NT2/D1 (cell line): ENCODE data around the gene APP.

Source experiments
- DNase-seq: peaks from one replicate; pipeline ENCODE4 v3.0.0-alpha.2; 2011; ENCODE audit warnings: low read depth, low spot score
- H3K27me3 ChIP-seq: 2 replicates; pipeline ENCODE4 v1.6.0; 2011; ENCODE audit warnings: mild to moderate bottlenecking; ENCODE audit not compliant: insufficient read length, insufficient read depth
- H3K36me3 ChIP-seq: 2 replicates; pipeline ENCODE4 v1.6.1; 2011; ENCODE audit warnings: mild to moderate bottlenecking, low read length, mixed read lengths; ENCODE audit not compliant: insufficient read depth, insufficient read length
- H3K4me1 ChIP-seq: 2 replicates; pipeline ENCODE4 v1.5.1; 2011; ENCODE audit not compliant: insufficient read depth, insufficient read length
- H3K4me3 ChIP-seq: 2 replicates; pipeline ENCODE4 v1.5.1; 2011; ENCODE audit warnings: low read depth; ENCODE audit not compliant: insufficient read length
- H3K9ac ChIP-seq: 2 replicates; pipeline ENCODE4 v1.6.0; 2011; ENCODE audit warnings: low read depth; ENCODE audit not compliant: insufficient read length
- H3K9me3 ChIP-seq: 2 replicates; pipeline ENCODE4 v1.5.1; 2011; ENCODE audit warnings: mild to moderate bottlenecking, low read length; ENCODE audit not compliant: insufficient read depth
- SUZ12 ChIP-seq: IDR thresholded peaks from 2 replicates; pipeline ENCODE4 v1.6.1; 2011; ENCODE audit not compliant: insufficient read length, insufficient read depth; ENCODE audit errors: extremely low read depth
- YY1 ChIP-seq: IDR thresholded peaks from 2 replicates; pipeline ENCODE4 v1.6.1; 2011; ENCODE audit not compliant: insufficient read length, insufficient read depth
- ZNF274 ChIP-seq: IDR thresholded peaks from 2 replicates; pipeline ENCODE4 v1.6.1; 2011; ENCODE audit warnings: mild to moderate bottlenecking, low read depth, low read length

Gene APP

DNA sequence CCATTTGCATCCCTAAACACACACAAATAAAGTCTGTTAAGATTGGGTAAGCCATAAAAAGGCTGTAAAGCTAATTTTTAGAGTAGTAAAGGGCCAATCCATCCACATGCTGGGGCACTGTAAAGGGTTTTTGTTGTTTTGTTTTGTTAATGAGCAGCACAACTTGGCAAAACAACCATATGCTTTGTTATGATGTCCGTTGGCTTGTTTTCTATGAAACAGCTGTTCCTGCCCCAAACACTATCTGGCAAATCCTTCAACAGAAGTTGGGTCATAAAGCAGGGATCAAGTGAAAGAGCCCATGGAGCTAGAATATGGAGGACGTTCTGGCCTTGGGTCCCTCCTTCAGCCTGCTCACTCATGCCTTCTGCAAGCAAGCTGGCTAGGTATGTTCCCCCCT, 183.6 kb downstream of the APP start:
- DNase-seq, result no peak
- H3K4me3 ChIP-seq, result no peak overlapping the region
- TF ChIP-seq YY1, result no peak
- no peak for TF ChIP-seq SUZ12
- TF ChIP-seq ZNF274, result no peak
- H3K9ac ChIP-seq, result no peak overlapping the region
- H3K4me1 ChIP-seq, result no peaks in the 10 kb centered on the region
- peaks cover 35% of the 10 kb centered on the region for H3K36me3 ChIP-seq
- no peaks in the 10 kb centered on the region for H3K9me3 ChIP-seq
- H3K27me3 ChIP-seq, result no peaks in the 10 kb centered on the region

DNA sequence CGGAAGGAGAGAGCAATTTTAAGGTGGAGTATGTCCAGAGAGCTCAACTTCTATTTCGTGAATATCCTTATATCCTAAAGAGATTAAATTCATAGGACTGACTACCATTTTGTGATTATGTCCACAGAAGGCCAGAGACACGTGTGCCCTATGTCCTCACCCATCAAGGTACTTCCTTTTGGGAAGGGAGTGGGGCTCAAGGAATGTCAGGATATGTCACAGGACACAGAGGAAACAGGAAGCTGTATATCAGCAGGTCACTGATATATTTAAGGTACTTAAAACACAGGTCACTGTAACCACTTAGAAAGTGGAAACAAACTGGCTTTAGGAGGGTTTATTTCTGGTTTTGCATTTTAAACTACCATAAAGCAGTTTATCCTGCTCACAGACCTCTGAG, 184.6 kb downstream of the APP start:
- DNase-seq, result no peak
- Histone ChIP-seq H3K27me3 (no peaks in the 10 kb centered on the region), H3K9me3 (no peaks in the 10 kb centered on the region), H3K36me3 (peaks cover 43% of the 10 kb centered on the region), H3K9ac (no peak overlapping the region), H3K4me3 (no peak overlapping the region), H3K4me1 (no peaks in the 10 kb centered on the region)
- TF ChIP-seq ZNF274 (no peak), YY1 (no peak), SUZ12 (no peak)

DNA sequence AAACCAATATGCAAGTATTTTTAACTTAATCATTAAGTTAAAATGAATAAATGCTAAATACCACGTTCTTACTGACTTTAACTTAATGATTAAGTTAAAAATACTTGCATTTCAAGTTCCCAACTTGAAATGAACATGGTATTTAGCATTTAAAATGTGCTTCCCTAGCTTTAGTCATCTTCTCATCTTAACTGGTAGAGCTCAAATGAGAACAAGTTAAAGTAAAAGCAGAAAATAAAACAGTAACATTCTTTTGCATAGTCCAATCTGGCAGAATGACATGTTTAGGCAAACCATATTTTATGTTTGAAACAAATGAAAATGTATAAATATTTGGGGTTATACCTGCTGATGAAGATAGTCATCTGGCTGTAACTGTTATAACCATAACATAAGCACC, 186.0 kb downstream of the APP start:
- H3K4me1 ChIP-seq, result no peaks in the 10 kb centered on the region
- peaks cover 54% of the 10 kb centered on the region for H3K36me3 ChIP-seq
- TF ChIP-seq ZNF274, result no peak
- no peak for TF ChIP-seq SUZ12
- no peak for TF ChIP-seq YY1
- no peak overlapping the region for H3K9ac ChIP-seq
- no peak for DNase-seq
- no peaks in the 10 kb centered on the region for H3K9me3 ChIP-seq
- H3K27me3 ChIP-seq, result no peaks in the 10 kb centered on the region
- H3K4me3 ChIP-seq, result no peak overlapping the region

DNA sequence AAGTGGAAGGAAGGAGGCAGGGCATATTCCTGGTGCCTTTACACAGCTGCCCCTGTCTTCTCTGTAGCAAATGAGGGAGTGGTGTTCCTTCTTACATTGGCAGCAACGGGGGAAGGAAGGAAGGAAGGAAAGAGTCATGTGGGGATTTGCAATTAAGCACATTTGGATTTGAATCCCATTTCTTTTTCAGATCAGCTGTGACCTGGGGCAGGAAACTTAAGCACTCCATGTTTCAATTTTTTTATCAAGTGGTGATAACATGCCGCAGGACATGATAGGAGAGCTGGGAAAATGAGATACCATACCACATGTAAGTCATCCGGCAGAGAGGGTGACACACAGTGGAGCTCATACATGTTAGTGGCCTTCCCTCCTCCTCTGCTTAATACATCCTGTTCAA, 186.8 kb downstream of the APP start:
- H3K9me3 ChIP-seq, result no peaks in the 10 kb centered on the region

DNA sequence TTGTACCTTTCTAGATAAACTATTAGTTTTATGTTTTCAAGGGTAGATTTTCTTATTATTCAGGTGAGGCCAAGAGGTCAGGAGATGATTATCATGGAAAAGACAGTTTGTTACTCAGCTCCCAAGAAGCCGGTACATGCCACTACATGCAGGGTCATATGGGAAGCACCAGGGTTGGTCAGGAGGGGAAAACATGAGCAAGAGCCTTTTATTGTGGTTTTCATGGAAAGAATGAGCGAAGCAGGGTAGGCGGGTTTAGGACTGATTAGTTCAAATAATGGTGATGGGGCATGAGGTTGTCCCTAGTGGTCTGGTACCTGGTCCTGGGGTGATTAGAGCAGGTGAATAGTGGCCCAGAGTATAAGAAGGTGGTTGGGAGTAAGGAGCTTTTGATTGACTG, 189.9 kb downstream of the APP start:
- H3K4me3 ChIP-seq, result no peak overlapping the region
- no peak overlapping the region for H3K9ac ChIP-seq
- no peak for DNase-seq
- peaks cover 68% of the 10 kb centered on the region for H3K36me3 ChIP-seq
- no peaks in the 10 kb centered on the region for H3K27me3 ChIP-seq
- no peaks in the 10 kb centered on the region for H3K9me3 ChIP-seq
- no peaks in the 10 kb centered on the region for H3K4me1 ChIP-seq
- no peak for TF ChIP-seq YY1
- no peak for TF ChIP-seq ZNF274
- no peak for TF ChIP-seq SUZ12

More for the DNA sequence above, 186.8 kb downstream of the APP start:
- peaks cover 52% of the 10 kb centered on the region for H3K36me3 ChIP-seq
- H3K4me3 ChIP-seq, result no peak overlapping the region
- TF ChIP-seq SUZ12 (no peak), YY1 (no peak), ZNF274 (no peak)
- H3K27me3 ChIP-seq, result no peaks in the 10 kb centered on the region
- no peaks in the 10 kb centered on the region for H3K4me1 ChIP-seq
- no peak for DNase-seq
- H3K9ac ChIP-seq, result no peak overlapping the region

DNA sequence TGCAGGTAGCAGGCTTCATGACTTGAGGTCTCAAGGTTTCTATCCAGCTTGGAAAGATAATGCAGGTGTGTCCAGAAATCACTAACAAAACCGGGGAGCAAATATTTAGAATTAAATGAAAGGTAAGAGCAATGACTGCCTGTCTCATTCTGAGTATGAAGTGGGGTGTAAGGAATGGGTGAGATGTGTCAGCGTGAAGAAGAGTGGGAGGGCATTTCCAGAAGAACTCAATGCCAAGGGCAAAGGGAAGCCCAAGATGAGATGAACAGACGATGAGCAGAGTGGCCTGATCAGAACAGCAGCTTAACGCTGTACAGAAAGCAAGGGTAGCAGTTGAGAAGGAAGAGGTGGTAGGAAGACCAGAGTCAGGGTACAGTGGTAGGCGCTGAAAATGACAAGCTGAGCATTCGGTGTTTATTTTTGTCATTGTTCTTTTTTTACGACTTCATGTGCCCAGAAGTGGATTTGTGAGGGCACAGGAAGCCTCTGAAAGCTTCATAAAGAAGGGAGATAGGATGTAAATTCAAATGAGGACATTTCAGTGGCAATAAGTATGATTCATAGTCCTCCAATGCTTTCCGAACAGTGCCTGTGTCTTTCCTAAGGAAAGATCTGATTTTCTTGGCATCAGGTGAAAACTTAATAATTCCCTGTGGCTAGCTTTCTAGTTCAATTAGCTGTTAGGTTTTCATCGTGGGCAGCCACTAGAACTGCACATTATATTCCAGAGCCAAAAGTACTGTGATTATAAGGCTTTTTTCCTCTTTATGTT, 190.5 kb downstream of the APP start:
- Histone ChIP-seq H3K36me3 (peaks cover 69% of the 10 kb centered on the region), H3K9ac (no peak overlapping the region), H3K4me1 (no peaks in the 10 kb centered on the region), H3K9me3 (no peaks in the 10 kb centered on the region), H3K27me3 (no peaks in the 10 kb centered on the region), H3K4me3 (no peak overlapping the region)
- DNase-seq, result no peak
- TF ChIP-seq ZNF274 (no peak), YY1 (no peak), SUZ12 (no peak)

DNA sequence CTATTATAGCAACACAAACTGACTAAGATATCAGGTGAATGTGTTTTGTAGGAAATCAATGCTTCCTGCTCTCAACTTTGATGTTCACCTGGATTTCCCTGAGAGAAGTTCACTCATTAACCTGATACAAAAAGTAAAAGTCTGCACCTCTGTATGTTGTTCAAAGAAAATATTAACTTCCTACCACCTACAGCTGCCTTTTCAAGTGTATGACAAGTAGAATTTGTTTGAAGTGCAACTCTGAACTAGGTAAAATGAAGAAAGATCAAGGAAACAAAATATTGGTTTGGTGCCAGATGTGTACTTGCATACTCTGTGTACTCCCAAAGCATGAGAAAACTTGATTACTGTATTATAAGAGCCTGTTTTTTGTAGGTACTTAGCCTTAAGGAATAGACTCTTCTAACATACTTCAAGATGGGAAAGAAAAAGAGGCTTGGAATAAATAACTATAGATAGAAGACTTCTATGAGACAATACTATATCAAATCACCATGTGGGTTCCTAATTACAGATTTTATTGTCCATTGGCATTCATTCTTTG, 193.4 kb downstream of the APP start:
- H3K36me3 ChIP-seq, result peaks cover 80% of the 10 kb centered on the region
- DNase-seq, result no peak

More for the DNA sequence above, 193.4 kb downstream of the APP start:
- no peak for TF ChIP-seq ZNF274
- TF ChIP-seq YY1, result no peak
- no peak for TF ChIP-seq SUZ12
- H3K4me1 ChIP-seq, result no peaks in the 10 kb centered on the region
- H3K9ac ChIP-seq, result no peak overlapping the region
- H3K9me3 ChIP-seq, result no peaks in the 10 kb centered on the region
- no peaks in the 10 kb centered on the region for H3K27me3 ChIP-seq
- H3K4me3 ChIP-seq, result no peak overlapping the region
